Kidney (tissue), 14 donors: Measurements from ENCODE around the gene SPATA2L. TPM values are rescaled to one million over a fixed set of nuclear protein-coding genes. Genes with fewer than 3 reads are reported as not detected.
"Not testable (repeated sequence)": the region's sequence is repeated elsewhere in the genome, so short reads cannot be mapped to it uniquely, and the experiment has no call there.

Experiments
- DNase-seq, 5 donors: peaks; one replicate each; pipeline ENCODE4 v3.0.0-alpha.2; 2013 to 2020
- FAIRE-seq: peaks from 2 replicates; lab custom pipeline; 2012; peaks lifted over from hg19 to GRCh38; lab: Jason Lieb, UNC
- H3K27ac ChIP-seq, 2 donors: one replicate each; pipeline ENCODE4 v1.7.0; 2013; ENCODE audit warnings: low read depth in 2 of 2, low read length in 2 of 2, inconsistent platforms in 1 of 2
- H3K27me3 ChIP-seq: one replicate; pipeline ENCODE4 v1.7.1; 2013; ENCODE audit warnings: low read length, inconsistent platforms; ENCODE audit not compliant: control insufficient read depth, insufficient read depth
- H3K36me3 ChIP-seq, 3 donors: one replicate each; pipeline versions ENCODE4 v1.7.0 to v1.7.1; 2013; ENCODE audit warnings: low read length in 3 of 3, control low read depth in 1 of 3, inconsistent platforms in 1 of 3; ENCODE audit not compliant: insufficient read depth in 3 of 3, control insufficient read depth in 2 of 3
- H3K4me1 ChIP-seq, 3 donors: one replicate each; pipeline versions ENCODE4 v1.7.0 to v1.7.1; 2013; ENCODE audit warnings: low read length in 3 of 3, inconsistent platforms in 1 of 3, low read depth in 1 of 3; ENCODE audit not compliant: control insufficient read depth in 2 of 3, insufficient read depth in 2 of 3
- H3K4me3 ChIP-seq, 3 donors: one replicate each; pipeline versions ENCODE4 v1.7.0 to v1.8.1; 2013; ENCODE audit warnings: low read length in 3 of 3, control low read depth in 1 of 3, inconsistent platforms in 1 of 3
- H3K9ac ChIP-seq, 3 donors: one replicate each; pipeline versions ENCODE4 v1.7.0 to v1.7.1; 2013; ENCODE audit warnings: low read length in 3 of 3, control low read depth in 1 of 3, inconsistent platforms in 1 of 3
- H3K9me3 ChIP-seq, 3 donors: one replicate each; pipeline versions ENCODE4 v1.7.0 to v1.7.1; 2013; ENCODE audit warnings: low read length in 3 of 3, control low read depth in 1 of 3, inconsistent platforms in 1 of 3; ENCODE audit not compliant: control insufficient read depth in 2 of 3, insufficient read depth in 1 of 3
- intact Hi-C: fragments of 100-400 bp; cut with DNase I; formaldehyde crosslinking; loops from one replicate; pipeline ENCODE4 v1.11.1; 2022
- polyA plus RNA-seq: library from polyadenylated mRNA; stranded (reverse); fragments of 350-450 nt; fragmentation: Illumina TruSeq; extraction: RNeasy Lipid Tissue Mini Kit (QIAGEN cat#74804); gene quantifications from one replicate; pipeline ENCODE4 v1.2.3, GENCODE V29; 2014; ENCODE audit warnings: low read depth, low replicate concordance; ENCODE audit not compliant: insufficient read depth
- total RNA-seq: library from RNA; stranded (reverse); fragmentation: NEBNext Ultra II Directional; extraction: Animal tissue kit (Norgen Biotek cat#: 25700); gene quantifications from one replicate; pipeline ENCODE4 v1.2.1, GENCODE V29; 2021
- TF ChIP-seq, protein P1 (sequence below): IDR thresholded peaks from 3 replicates; pipeline ENCODE4 v1.5.1; 2012; ENCODE audit warnings: mild to moderate bottlenecking, moderate library complexity, borderline replicate concordance; ENCODE audit not compliant: insufficient read depth; ENCODE audit errors: extremely low read depth
- donor health status: control.
- donor health status: control.
- donor health status: control.
- donor health status: control.
- donor health status: control.
- donor health status: DM: yes; HTN: yes; CAD: no.
- donor health status: Normal renal cell carcinoma (clear cell type).

Gene SPATA2L
- total and polyA plus RNA-seq, 2 donors from 2014 or later, result 12.6 to 15.1 TPM

DNA sequence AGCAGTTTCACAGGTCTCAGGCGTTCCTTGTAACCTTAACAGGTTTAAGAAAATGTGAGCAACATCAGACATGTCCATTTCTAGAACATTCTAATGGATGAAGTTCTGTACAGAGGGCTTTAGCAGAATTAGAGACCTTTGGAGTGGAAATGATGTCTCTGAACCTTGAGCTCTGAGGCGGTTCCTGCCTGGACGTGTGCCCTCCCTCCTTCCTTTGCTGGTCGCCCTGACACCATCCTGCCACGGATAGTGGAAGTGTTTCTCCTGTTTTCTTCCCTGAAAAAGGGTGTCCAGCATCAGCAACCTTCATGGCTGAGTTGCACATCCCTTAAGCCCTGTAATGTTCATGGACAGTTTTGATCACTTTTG is 32.7 kb downstream of the SPATA2L start:
- no peaks in the 10 kb centered on the region for H3K36me3 ChIP-seq
- DNase-seq (no peak), FAIRE-seq (no peak)
- TF ChIP-seq, protein P1, sequence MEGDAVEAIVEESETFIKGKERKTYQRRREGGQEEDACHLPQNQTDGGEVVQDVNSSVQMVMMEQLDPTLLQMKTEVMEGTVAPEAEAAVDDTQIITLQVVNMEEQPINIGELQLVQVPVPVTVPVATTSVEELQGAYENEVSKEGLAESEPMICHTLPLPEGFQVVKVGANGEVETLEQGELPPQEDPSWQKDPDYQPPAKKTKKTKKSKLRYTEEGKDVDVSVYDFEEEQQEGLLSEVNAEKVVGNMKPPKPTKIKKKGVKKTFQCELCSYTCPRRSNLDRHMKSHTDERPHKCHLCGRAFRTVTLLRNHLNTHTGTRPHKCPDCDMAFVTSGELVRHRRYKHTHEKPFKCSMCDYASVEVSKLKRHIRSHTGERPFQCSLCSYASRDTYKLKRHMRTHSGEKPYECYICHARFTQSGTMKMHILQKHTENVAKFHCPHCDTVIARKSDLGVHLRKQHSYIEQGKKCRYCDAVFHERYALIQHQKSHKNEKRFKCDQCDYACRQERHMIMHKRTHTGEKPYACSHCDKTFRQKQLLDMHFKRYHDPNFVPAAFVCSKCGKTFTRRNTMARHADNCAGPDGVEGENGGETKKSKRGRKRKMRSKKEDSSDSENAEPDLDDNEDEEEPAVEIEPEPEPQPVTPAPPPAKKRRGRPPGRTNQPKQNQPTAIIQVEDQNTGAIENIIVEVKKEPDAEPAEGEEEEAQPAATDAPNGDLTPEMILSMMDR, result no peak
- H3K9me3 ChIP-seq, result no peaks in the 10 kb centered on the region
- no peak overlapping the region for H3K9ac ChIP-seq
- H3K27ac ChIP-seq, result peak overlapping the region; percentile 78 to 81
- H3K4me1 ChIP-seq, result peaks cover 0 to 3% (median 0%) of the 10 kb centered on the region in 3 donors
- H3K4me3 ChIP-seq, result peak overlapping the region in 2 of 3 donors; percentile 24 to 44
- no peaks in the 10 kb centered on the region for H3K27me3 ChIP-seq
- intact Hi-C loops, result no loop called here

DNA sequence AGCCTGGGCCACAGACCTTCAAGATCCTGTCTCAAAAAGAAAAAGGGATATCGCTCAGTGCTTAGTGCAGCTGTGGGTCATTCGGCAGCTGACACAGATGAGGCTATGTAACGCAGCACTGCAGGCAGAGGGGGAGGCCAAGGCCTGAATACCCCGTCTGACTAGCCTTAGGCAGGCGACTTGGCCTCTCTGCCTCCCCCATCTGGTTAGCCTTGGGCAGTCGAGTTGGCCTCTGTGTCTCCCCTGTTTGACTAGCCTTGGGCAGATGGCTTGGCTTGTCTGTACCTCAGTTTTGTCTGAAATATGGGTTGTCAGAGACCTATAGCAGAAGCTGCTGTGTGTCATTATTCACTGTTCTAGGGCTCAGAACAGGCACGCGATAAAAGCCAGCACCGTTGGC is 33.9 kb downstream of the SPATA2L start:
- Histone ChIP-seq H3K27ac (no peak overlapping the region), H3K9ac (no peak overlapping the region), H3K27me3 (no peaks in the 10 kb centered on the region), H3K4me3 (no peak overlapping the region), H3K36me3 (no peaks in the 10 kb centered on the region), H3K9me3 (no peaks in the 10 kb centered on the region), H3K4me1 (peaks cover 0 to 3% (median 0%) of the 10 kb centered on the region in 3 donors)
- intact Hi-C loops, result no loop called here
- FAIRE-seq, result no peak
- no peak for DNase-seq
- TF ChIP-seq, protein P1, result no peak

DNA sequence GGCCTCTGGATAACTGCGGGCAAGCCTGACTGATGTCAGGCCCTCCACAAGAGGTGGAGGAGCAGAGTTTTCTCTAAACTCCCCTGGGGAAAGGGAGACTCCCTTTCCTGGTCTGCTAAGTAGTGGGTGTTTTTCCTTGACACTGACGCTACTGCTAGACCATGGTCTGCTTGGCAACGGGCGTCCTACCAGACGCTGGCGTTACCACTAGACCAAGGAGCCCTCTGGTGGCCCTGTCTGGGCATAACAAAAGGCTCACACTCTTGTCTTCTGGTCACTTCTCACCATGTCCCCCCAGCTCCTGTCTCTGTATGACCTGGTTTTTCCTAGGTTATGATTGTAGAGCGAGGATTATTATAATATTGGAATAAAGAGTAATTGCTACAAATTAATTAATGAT is 34.5 kb downstream of the SPATA2L start:
- TF ChIP-seq, protein P1, result peak; percentile 7
- H3K9ac ChIP-seq, H3K36me3 ChIP-seq, intact Hi-C loops, H3K9me3 ChIP-seq, H3K27me3 ChIP-seq, FAIRE-seq, H3K4me1 ChIP-seq, H3K27ac ChIP-seq, H3K4me3 ChIP-seq: not testable (repeated sequence)
- peak in 1 of 5 donors; percentile 3 for DNase-seq

DNA sequence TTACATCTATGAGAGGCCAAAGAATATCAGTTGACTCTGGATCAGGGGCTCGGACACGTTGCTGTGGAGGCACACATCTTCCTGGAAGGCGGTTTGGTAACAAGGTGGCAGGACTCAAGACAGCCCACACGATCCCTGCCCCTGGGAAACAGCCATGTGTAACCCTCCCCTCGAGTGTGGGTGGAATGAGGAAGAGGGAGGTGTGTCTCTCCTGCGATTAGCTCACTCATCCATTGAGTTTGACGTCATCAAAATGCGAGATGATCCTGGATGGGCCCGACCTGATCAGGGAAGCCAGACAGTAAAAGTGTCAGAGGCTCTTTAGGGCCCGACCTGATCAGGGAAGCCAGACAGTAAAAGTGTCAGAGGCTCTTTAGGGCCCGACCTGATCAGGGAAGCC is 37.3 kb downstream of the SPATA2L start:
- H3K4me3 ChIP-seq, H3K4me1 ChIP-seq, intact Hi-C loops, DNase-seq, FAIRE-seq, H3K27ac ChIP-seq, H3K36me3 ChIP-seq, H3K9ac ChIP-seq, H3K27me3 ChIP-seq, H3K9me3 ChIP-seq: not testable (repeated sequence)
